GM10266 (cell line): Measurements from ENCODE around the gene TXNRD1.

ENCODE experiments used
- DNase-seq: peaks from one replicate; pipeline ENCODE4 v3.0.0; 2012; ENCODE audit errors: extremely low spot score
- TF ChIP-seq, protein P1 (sequence below): IDR thresholded peaks from 2 replicates; pipeline ENCODE4 v1.5.1; 2012; ENCODE audit warnings: mild to moderate bottlenecking, low read depth; ENCODE audit not compliant: control insufficient read depth, insufficient read depth; ENCODE audit errors: missing control alignments

The TXNRD1 gene

DNA sequence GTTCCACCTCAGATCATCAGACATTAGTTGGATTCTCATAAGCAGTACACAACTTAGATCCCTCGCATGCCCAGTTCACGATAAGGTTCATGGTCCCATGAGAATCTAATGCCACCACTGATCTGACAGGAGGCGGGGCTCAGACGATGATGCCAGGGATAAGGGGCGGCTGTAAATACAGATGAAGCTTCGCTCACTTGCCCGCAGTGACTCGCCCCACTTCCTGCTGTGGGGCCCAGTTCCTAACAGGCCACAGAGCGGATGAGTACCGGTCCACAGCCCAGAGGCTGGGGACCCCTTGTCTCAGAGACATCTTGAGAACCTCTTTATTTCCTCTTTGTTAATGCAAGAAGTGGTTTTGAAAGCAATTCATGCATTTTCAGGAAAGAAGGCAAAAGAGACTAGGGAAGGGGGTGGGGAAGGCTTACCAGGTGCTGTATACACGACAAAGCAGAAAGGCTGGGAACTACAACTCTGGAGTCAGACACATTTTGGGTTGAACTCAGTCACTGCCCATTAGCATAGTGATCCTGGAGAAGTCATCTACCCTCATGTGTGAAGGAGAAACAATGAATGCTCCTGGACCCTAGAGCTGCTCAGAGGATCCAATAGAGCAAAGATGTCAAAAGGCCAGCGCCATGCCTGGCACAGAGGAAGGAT, 156.6 kb downstream of the TXNRD1 start:
- TF ChIP-seq, protein P1, sequence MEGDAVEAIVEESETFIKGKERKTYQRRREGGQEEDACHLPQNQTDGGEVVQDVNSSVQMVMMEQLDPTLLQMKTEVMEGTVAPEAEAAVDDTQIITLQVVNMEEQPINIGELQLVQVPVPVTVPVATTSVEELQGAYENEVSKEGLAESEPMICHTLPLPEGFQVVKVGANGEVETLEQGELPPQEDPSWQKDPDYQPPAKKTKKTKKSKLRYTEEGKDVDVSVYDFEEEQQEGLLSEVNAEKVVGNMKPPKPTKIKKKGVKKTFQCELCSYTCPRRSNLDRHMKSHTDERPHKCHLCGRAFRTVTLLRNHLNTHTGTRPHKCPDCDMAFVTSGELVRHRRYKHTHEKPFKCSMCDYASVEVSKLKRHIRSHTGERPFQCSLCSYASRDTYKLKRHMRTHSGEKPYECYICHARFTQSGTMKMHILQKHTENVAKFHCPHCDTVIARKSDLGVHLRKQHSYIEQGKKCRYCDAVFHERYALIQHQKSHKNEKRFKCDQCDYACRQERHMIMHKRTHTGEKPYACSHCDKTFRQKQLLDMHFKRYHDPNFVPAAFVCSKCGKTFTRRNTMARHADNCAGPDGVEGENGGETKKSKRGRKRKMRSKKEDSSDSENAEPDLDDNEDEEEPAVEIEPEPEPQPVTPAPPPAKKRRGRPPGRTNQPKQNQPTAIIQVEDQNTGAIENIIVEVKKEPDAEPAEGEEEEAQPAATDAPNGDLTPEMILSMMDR = no peak

DNA sequence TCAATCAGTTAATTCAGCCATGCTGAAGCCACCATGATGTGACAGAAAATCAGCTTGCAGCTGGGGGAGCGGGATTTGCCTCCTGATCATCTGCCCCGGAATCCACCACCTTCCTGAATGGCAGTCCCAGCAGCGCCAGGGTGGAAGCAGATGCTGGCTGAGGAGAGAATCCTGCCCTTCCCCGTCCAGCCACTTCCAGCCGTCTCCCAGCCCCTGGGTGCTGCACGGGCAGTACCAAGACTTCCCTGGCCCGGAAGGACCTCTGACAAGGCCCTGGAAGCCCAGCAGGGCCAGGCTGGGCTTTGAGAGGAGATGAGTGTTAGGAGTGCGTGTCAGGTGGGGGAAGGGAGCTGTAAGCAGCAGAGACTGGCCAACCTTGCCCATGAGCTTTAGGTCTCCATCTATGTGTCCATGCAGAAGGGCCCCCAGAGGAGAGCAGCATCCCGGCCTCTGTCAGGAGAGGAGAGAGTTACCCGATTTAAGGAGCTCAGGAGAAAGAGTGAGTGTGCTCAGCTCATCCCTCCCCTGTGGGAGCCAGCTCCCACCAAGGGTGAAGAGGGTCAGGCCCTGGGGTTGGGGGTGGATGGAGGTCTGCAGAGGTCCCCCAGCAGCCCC, 157.2 kb downstream of the TXNRD1 start:
- TF ChIP-seq, protein P1 = no peak
- no peak for DNase-seq

More for the DNA sequence above, 156.6 kb downstream of the TXNRD1 start:
- no peak for DNase-seq

DNA sequence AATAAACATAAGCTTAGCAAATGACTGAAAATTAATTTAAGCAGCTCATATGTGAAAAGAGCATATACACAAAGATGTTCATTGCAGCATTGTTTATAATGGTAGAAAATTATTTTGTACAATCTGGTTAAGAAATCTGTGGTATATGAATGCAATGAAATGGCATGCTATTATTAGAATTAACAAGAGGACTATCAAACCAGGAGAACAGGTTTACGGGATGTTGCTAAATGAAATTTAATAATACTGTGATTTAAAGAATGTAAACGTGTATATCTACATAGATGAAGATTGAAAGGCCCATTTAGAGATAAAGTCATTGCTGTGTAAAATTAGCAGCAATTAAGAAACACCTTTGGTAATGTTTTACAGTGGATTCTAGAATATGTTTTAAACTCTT, 158.5 kb downstream of the TXNRD1 start:
- DNase-seq = no peak
- TF ChIP-seq, protein P1 = no peak

DNA sequence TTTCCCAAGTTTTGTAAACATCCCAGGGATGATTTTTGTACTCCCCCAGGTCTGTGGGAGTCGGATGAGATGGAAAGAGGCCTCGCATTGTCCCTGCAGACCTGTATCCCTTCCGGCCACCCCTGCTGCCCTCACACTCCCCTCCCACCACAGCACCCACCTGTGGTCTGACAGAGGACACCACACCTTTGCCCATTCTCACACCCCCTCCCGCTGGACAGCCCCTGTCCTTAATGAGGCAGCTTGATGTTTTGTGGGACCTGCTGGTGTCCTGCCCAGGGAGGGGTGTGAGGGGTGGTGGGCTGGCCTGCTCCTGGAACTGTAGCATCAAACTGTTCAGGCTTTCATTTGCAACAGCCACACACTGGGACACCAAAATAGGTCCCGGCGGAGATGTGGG, 159.2 kb downstream of the TXNRD1 start:
- TF ChIP-seq, protein P1 = no peak
- DNase-seq = no peak

DNA sequence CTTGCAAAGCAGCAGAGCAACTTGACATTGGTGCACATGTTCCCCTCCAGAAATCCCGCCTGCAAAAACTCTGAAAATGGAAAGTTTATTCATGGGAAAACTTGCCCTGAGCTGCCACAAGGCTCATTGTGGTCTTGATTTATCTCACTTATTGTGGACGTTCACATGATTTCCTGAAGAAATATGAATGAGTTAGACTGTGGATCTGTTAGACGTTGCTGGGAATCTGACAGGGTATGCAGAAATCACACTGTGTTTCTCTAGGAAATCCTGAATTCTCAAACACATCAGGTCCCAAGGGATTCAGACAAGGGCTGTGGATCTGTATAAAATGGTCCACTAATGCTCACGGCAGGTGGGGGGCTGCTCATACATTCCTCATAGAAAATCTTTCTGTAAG, 160.2 kb downstream of the TXNRD1 start:
- DNase-seq = no peak
- TF ChIP-seq, protein P1 = no peak

DNA sequence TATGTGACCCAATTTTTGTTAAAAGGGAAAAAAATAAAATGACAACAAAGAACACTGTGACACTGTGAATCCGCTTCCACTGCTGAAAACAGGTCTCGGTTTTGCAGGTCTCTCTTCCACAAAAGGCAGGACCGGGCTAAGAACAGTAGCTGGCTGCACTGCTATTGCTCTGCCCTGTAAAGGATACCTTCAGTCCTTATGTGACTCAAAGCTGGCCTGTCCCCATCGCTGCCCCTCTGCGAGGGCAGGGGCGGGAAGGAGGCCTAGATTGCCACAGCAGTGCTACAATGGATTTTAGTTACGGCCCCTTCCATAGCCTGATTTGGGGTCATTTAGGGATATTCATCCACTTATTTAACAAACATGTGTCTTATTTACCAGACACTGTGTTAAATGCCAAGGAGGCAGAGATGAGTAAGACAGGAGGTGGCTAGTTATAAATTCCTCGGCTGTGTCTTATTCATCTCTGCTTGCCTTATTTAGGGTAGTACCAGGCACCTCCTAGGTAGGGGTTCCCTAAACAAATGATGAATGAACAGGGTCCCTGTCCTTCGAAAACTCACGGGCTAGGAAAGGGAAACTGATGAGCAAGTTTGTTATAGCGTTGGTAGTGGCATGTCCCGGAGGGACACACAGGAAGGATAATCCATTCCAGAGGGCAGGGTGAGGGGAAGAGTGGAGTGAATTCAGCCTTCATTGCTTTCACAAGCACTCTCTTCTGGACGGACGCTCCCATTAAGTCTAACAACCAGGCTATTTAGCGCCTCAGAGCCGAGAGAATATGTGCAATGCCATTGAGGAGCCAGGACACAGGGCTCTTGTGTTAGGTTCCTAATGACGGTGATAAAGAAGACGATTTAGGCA, 161.3 kb downstream of the TXNRD1 start:
- no peak for DNase-seq
- TF ChIP-seq, protein P1 = no peak

DNA sequence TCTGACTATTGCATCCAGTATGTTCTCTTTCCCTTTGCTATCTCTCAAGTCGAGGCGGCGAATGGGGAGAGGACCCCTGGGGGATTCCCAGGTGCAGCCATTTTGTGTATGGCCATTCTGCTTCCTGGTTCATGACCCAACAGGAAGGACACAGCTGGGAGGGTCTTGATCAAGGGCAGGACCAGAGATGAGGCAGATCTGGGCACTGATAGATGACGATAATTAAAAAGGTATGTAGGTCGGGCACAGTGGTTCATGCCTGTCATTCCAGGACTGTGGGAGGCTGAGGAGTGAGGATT, 161.9 kb downstream of the TXNRD1 start:
- TF ChIP-seq, protein P1 = no peak
- no peak for DNase-seq
